ENCODE measurements around the gene FADS2.

GRCh38 chr11:61851113-61851899 lies 23.2 kb downstream of the FADS2 start:
- TF ChIP-seq CTCF (IDR thresholded peaks at IDR 0.05) = no peak
- no peak for TF ChIP-seq EP300 (IDR thresholded peaks at IDR 0.05)
